Neural cell (in vitro differentiated cells): Measurements from ENCODE around the gene ULK3.

Source experiments
- EP300 ChIP-seq: fragments of 450-650 bp; conservative IDR thresholded peaks from 2 replicates; pipeline ENCODE4 v1.6.1; 2014; ENCODE audit warnings: antibody characterized with exemption, mild to moderate bottlenecking, moderate library complexity; ENCODE audit not compliant: poor library complexity, severe bottlenecking
- EZH2 ChIP-seq: fragments of 200-600, 300-800 bp; shearing (Covaris generic), sonication (generic); IDR thresholded peaks from 2 replicates; pipeline ENCODE4 v1.6.1; 2014; ENCODE audit warnings: antibody characterized with exemption, low read length, borderline replicate concordance, mild to moderate bottlenecking; ENCODE audit not compliant: insufficient read depth, poor library complexity, severe bottlenecking
- MXI1 ChIP-seq: fragments of 450-650 bp; conservative IDR thresholded peaks from 2 replicates; pipeline ENCODE4 v1.6.1; 2014; ENCODE audit warnings: antibody characterized with exemption, mild to moderate bottlenecking; ENCODE audit not compliant: poor library complexity, severe bottlenecking
- POLR2AphosphoS5 ChIP-seq: IDR thresholded peaks from 2 replicates; pipeline ENCODE4 v1.6.1; 2012
- RAD21 ChIP-seq: fragments of 450-650 bp; conservative IDR thresholded peaks from 2 replicates; pipeline ENCODE4 v1.6.1; 2014; ENCODE audit warnings: antibody characterized with exemption, mild to moderate bottlenecking, moderate library complexity
- SMC3 ChIP-seq: fragments of 450-650 bp; conservative IDR thresholded peaks from 2 replicates; pipeline ENCODE4 v1.6.1; 2014; ENCODE audit warnings: antibody characterized with exemption, mild to moderate bottlenecking, moderate library complexity; ENCODE audit not compliant: poor library complexity
- TAF1 ChIP-seq: IDR thresholded peaks from 2 replicates; pipeline ENCODE4 v1.6.1; 2012; ENCODE audit warnings: low read depth
- TF ChIP-seq, protein P1 (sequence below): fragments of 450-650 bp; IDR thresholded peaks from 2 replicates; pipeline ENCODE4 v1.5.1; 2014; ENCODE audit warnings: antibody characterized with exemption, mild to moderate bottlenecking, moderate library complexity; ENCODE audit not compliant: poor library complexity, severe bottlenecking
- TF ChIP-seq, protein P2 (sequence below): IDR thresholded peaks from 2 replicates; pipeline ENCODE4 v1.6.1; 2012; ENCODE audit warnings: borderline replicate concordance

DNA sequence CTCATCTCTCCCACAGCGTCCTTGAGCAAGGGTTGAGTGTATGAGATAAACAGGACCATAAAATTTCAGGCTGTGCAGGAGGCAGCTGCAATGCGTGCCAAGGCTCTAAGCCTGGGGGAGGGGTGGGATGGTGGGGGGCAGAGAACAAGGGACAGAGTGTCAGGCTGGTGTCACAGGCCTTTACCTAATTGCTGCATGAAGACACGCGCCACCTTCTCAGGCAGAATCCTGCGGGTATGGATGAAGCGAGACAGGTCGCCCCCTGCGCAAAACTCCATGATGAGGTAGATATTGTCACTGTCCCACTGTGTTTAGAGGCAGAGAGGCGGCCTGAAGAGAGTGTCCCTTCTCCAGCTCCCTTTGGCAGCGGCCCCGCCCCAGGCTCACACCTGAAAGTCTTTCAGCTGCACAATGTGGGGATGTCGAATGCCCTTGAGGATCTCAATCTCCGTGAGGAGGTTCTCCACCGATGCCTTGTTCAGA is 1.0 kb downstream of the ULK3 start:
- TF ChIP-seq POLR2AphosphoS5 (no peak), EZH2 (no peak), EP300 (no peak), TAF1 (no peak), SMC3 (no peak), MXI1 (no peak), RAD21 (no peak)
- TF ChIP-seq, protein P1, sequence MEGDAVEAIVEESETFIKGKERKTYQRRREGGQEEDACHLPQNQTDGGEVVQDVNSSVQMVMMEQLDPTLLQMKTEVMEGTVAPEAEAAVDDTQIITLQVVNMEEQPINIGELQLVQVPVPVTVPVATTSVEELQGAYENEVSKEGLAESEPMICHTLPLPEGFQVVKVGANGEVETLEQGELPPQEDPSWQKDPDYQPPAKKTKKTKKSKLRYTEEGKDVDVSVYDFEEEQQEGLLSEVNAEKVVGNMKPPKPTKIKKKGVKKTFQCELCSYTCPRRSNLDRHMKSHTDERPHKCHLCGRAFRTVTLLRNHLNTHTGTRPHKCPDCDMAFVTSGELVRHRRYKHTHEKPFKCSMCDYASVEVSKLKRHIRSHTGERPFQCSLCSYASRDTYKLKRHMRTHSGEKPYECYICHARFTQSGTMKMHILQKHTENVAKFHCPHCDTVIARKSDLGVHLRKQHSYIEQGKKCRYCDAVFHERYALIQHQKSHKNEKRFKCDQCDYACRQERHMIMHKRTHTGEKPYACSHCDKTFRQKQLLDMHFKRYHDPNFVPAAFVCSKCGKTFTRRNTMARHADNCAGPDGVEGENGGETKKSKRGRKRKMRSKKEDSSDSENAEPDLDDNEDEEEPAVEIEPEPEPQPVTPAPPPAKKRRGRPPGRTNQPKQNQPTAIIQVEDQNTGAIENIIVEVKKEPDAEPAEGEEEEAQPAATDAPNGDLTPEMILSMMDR, result no peak
- TF ChIP-seq, protein P2, sequence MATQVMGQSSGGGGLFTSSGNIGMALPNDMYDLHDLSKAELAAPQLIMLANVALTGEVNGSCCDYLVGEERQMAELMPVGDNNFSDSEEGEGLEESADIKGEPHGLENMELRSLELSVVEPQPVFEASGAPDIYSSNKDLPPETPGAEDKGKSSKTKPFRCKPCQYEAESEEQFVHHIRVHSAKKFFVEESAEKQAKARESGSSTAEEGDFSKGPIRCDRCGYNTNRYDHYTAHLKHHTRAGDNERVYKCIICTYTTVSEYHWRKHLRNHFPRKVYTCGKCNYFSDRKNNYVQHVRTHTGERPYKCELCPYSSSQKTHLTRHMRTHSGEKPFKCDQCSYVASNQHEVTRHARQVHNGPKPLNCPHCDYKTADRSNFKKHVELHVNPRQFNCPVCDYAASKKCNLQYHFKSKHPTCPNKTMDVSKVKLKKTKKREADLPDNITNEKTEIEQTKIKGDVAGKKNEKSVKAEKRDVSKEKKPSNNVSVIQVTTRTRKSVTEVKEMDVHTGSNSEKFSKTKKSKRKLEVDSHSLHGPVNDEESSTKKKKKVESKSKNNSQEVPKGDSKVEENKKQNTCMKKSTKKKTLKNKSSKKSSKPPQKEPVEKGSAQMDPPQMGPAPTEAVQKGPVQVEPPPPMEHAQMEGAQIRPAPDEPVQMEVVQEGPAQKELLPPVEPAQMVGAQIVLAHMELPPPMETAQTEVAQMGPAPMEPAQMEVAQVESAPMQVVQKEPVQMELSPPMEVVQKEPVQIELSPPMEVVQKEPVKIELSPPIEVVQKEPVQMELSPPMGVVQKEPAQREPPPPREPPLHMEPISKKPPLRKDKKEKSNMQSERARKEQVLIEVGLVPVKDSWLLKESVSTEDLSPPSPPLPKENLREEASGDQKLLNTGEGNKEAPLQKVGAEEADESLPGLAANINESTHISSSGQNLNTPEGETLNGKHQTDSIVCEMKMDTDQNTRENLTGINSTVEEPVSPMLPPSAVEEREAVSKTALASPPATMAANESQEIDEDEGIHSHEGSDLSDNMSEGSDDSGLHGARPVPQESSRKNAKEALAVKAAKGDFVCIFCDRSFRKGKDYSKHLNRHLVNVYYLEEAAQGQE, result no peak
